ENCODE measurements around the gene XRRA1. TPM values are rescaled to one million over a fixed set of nuclear protein-coding genes. Genes with fewer than 3 reads are reported as not detected.

The XRRA1 gene
- total and polyA plus RNA-seq, 2 of the 4 experiments (the other 2 are of a cell fraction) = 5.4 to 6.3 TPM

Small RNAs within 50 kb of the gene (microRNA-seq; reads per million reads assigned to microRNA genes)
- gene RN7SL239P (ENCODE audit: insufficient read depth, insufficient read length) (not detected), gene RNU6-216P (ENCODE audit: insufficient read depth, insufficient read length) (not detected)

Small RNAs within 50 kb of the gene (small RNA-seq; reads per million reads assigned to genes)
- gene RN7SL239P (0 reads per million in 5 experiments), gene RNU6-216P (0 to 1.8 (median 0.08) reads per million in 5 experiments)

Other genes with a start within 250 kb of the XRRA1 start
- not detected in 2 replicates for gene CHRDL2, start 217.7 kb downstream of the XRRA1 start, total RNA-seq (2012; rRNA removed)
- gene CHRDL2, start 217.7 kb downstream of the XRRA1 start, polyA plus RNA-seq (2012; rRNA removed) = 0.37 and 0.80 TPM in 2 replicates
- 23.3 and 28.1 TPM in 2 replicates for gene RNF169, start 200.2 kb downstream of the XRRA1 start, total RNA-seq (2012; rRNA removed)
- 3.0 and 3.6 TPM in 2 replicates for gene RNF169, start 200.2 kb downstream of the XRRA1 start, polyA plus RNA-seq (2012; rRNA removed)
- 13.3 and 15.4 TPM in 2 replicates for gene SPCS2, start 175 bp upstream of the XRRA1 start, total RNA-seq (2012; rRNA removed)
- gene SPCS2, start 175 bp upstream of the XRRA1 start, polyA plus RNA-seq (2012; rRNA removed) = 68.8 and 76.0 TPM in 2 replicates
- gene NEU3, start 39.8 kb upstream of the XRRA1 start, total RNA-seq (2012; rRNA removed) = 8.3 and 10.6 TPM in 2 replicates
- gene NEU3, start 39.8 kb upstream of the XRRA1 start, polyA plus RNA-seq (2012; rRNA removed) = 5.1 and 5.5 TPM in 2 replicates
- not detected in 2 replicates for gene OR2AT4, start 147.8 kb upstream of the XRRA1 start, total RNA-seq (2012; rRNA removed)
- gene OR2AT4, start 147.8 kb upstream of the XRRA1 start, polyA plus RNA-seq (2012; rRNA removed) = not detected in 2 replicates
- not detected in 2 replicates for gene SLCO2B1, start 202.0 kb upstream of the XRRA1 start, total RNA-seq (2012; rRNA removed)
- not detected in 2 replicates for gene SLCO2B1, start 202.0 kb upstream of the XRRA1 start, polyA plus RNA-seq (2012; rRNA removed)